Naive thymus-derived CD4-positive, alpha-beta T cell (primary cell): ENCODE results near the gene BEND2. TPM values are rescaled to one million over a fixed set of nuclear protein-coding genes. Genes with fewer than 3 reads are reported as not detected.

Source experiments
- ATAC-seq: fragments of 150-1000 bp; cut with Tn5 transposase; 2 replicates; pipeline ENCODE4 v1.10.0; 2021; ENCODE audit warnings: mild to moderate bottlenecking, moderate library complexity
- CTCF ChIA-PET: fragments of 350-600 bp; sonication (Branson Sonifier 250); formaldehyde crosslinking; loops from one replicate; lab custom pipeline; 2021; ENCODE audit warnings: antibody characterized with exemption; lab: Charles Lee
- POLR2A ChIA-PET: fragments of 350-600 bp; sonication (Branson Sonifier 250); formaldehyde crosslinking; loops from one replicate; lab custom pipeline; 2021; ENCODE audit warnings: antibody characterized with exemption, inconsistent platforms; lab: Charles Lee
- DNase-seq, 9 donors: peaks; one replicate each; pipeline versions ENCODE4 v3.0.0 to v3.0.0-alpha.2; 2020 to 2022; ENCODE audit warnings: mixed read lengths in 1 of 9
- H3K27ac ChIP-seq: one replicate; pipeline ENCODE4 v1.7.0; 2013; ENCODE audit warnings: mild to moderate bottlenecking, low read depth, low read length, moderate library complexity
- H3K27me3 ChIP-seq, 2 donors: one replicate each; pipeline ENCODE4 v1.7.0; 2013; ENCODE audit warnings: low read length in 2 of 2, mild to moderate bottlenecking in 2 of 2, moderate library complexity in 2 of 2; ENCODE audit not compliant: control insufficient read depth in 2 of 2, insufficient read depth in 2 of 2
- H3K36me3 ChIP-seq, 3 experiments: 1 replicate in 2 of 3; 2 replicates in 1 of 3; pipeline ENCODE4 v1.7.0; 2013; ENCODE audit warnings: low read length in 3 of 3, mild to moderate bottlenecking in 3 of 3, moderate library complexity in 1 of 3; ENCODE audit not compliant: insufficient read depth in 3 of 3, control insufficient read depth in 2 of 3
- H3K4me1 ChIP-seq, 2 donors: one replicate each; pipeline ENCODE4 v1.7.0; 2013; ENCODE audit warnings: low read length in 2 of 2, mild to moderate bottlenecking in 2 of 2, moderate library complexity in 1 of 2; ENCODE audit not compliant: control insufficient read depth in 2 of 2, insufficient read depth in 2 of 2
- H3K4me3 ChIP-seq: 2 replicates; pipeline ENCODE4 v1.7.0; 2013; ENCODE audit warnings: mild to moderate bottlenecking, low read length
- H3K9me3 ChIP-seq, 3 experiments: 1 replicate in 2 of 3; 2 replicates in 1 of 3; pipeline ENCODE4 v1.7.0; 2013; ENCODE audit warnings: low read length in 3 of 3; ENCODE audit not compliant: control insufficient read depth in 2 of 3
- H3K27ac Mint-ChIP-seq, 9 donors: one replicate each; pipeline ENCODE4 v1.8.0; 2020 to 2022; ENCODE audit warnings: mixed read lengths in 9 of 9, mild to moderate bottlenecking in 8 of 9, moderate library complexity in 5 of 9, inconsistent platforms in 2 of 9
- H3K27me3 Mint-ChIP-seq, 5 donors: one replicate each; pipeline ENCODE4 v1.8.0; 2021 to 2022; ENCODE audit warnings: mixed read lengths in 5 of 5, mild to moderate bottlenecking in 1 of 5
- H3K36me3 Mint-ChIP-seq, 5 donors: one replicate each; pipeline ENCODE4 v1.8.0; 2020 to 2022; ENCODE audit warnings: mixed read lengths in 5 of 5, mild to moderate bottlenecking in 3 of 5, inconsistent platforms in 1 of 5
- H3K4me1 Mint-ChIP-seq, 7 donors: one replicate each; pipeline ENCODE4 v1.8.0; 2020 to 2022; ENCODE audit warnings: mixed read lengths in 7 of 7, mild to moderate bottlenecking in 3 of 7, inconsistent platforms in 1 of 7
- H3K4me3 Mint-ChIP-seq, 10 donors: one replicate each; pipeline ENCODE4 v1.8.0; 2020 to 2022; ENCODE audit warnings: mild to moderate bottlenecking in 10 of 10, mixed read lengths in 10 of 10, moderate library complexity in 6 of 10, inconsistent platforms in 2 of 10
- H3K9me3 Mint-ChIP-seq, 11 donors: one replicate each; pipeline ENCODE4 v1.8.0; 2020 to 2022; ENCODE audit warnings: mixed read lengths in 11 of 11, mild to moderate bottlenecking in 4 of 11, inconsistent platforms in 1 of 11, moderate library complexity in 1 of 11
- intact Hi-C, 2 donors: fragments of 100-400 bp; cut with micrococcal nuclease; formaldehyde crosslinking; loops; one replicate each; pipeline ENCODE4 v1.15.1; 2023
- polyA plus RNA-seq, 2 donors: library from polyadenylated mRNA; unstranded; fragments of 300-500 nt; fragmentation: Illumina TruSeq; gene quantifications; one replicate each; pipeline ENCODE4 v1.2.3, GENCODE V29; 2021
- total RNA-seq, 6 experiments: library from RNA in 5 of 6; stranded (reverse) in 5 of 6; gene quantifications; 1 replicate in 5 of 6; 2 replicates in 1 of 6; pipeline ENCODE4 v1.2.3 and lab custom pipeline; 2021 to 2026

The BEND2 gene
- total and polyA plus RNA-seq, 7 experiments from 2014 or later, result 0.07 TPM; not detected in 6

GRCh38 chrX:18206657-18207056 is 14.0 kb downstream of the BEND2 start:
- H3K4me3 Mint-ChIP-seq, result no peak overlapping the region

GRCh38 chrX:18203631-18204030 is 17.1 kb downstream of the BEND2 start:
- Mint-ChIP-seq H3K27ac (no peak overlapping the region), H3K4me3 (no peak overlapping the region), H3K27me3 (peaks cover 0 to 2% (median 0%) of the 10 kb centered on the region in 5 donors), H3K9me3 (peaks cover 0 to 5% (median 0%) of the 10 kb centered on the region in 11 donors), H3K36me3 (no peaks in the 10 kb centered on the region), H3K4me1 (no peaks in the 10 kb centered on the region)
- Histone ChIP-seq H3K9me3 (no peaks in the 10 kb centered on the region), H3K27me3 (no peaks in the 10 kb centered on the region), H3K36me3 (no peaks in the 10 kb centered on the region), H3K4me3 (no peak overlapping the region), H3K4me1 (no peaks in the 10 kb centered on the region), H3K27ac (no peak overlapping the region)
- intact Hi-C loops, result no loop called here
- POLR2A ChIA-PET, result no interaction called here
- ATAC-seq (no peak), DNase-seq (no peak)
- CTCF ChIA-PET, result no interaction called here

More at GRCh38 chrX:18206657-18207056, 14.0 kb downstream of the BEND2 start:
- Mint-ChIP-seq H3K27me3 (no peaks in the 10 kb centered on the region), H3K27ac (no peak overlapping the region), H3K36me3 (no peaks in the 10 kb centered on the region), H3K9me3 (peaks cover 0 to 4% (median 0%) of the 10 kb centered on the region in 11 donors), H3K4me1 (no peaks in the 10 kb centered on the region)
- ChIA-PET CTCF (no interaction called here), POLR2A (no interaction called here)
- intact Hi-C loops, result no loop called here
- no peaks in the 10 kb centered on the region for H3K4me1 ChIP-seq
- no peak for DNase-seq
- no peaks in the 10 kb centered on the region for H3K9me3 ChIP-seq
- no peaks in the 10 kb centered on the region for H3K36me3 ChIP-seq
- no peak overlapping the region for H3K4me3 ChIP-seq
- no peak for ATAC-seq
- no peak overlapping the region for H3K27ac ChIP-seq
- H3K27me3 ChIP-seq, result no peaks in the 10 kb centered on the region

GRCh38 chrX:18194688-18195087 is 26.0 kb downstream of the BEND2 start:
- H3K9me3 ChIP-seq, result no peaks in the 10 kb centered on the region
- H3K4me1 Mint-ChIP-seq, result no peaks in the 10 kb centered on the region
- no peak overlapping the region for H3K4me3 Mint-ChIP-seq
- peaks cover 0 to 4% (median 0%) of the 10 kb centered on the region in 5 donors for H3K27me3 Mint-ChIP-seq
- DNase-seq, result no peak
- no peaks in the 10 kb centered on the region for H3K36me3 ChIP-seq
- ATAC-seq, result no peak
- H3K36me3 Mint-ChIP-seq, result no peaks in the 10 kb centered on the region
- H3K4me1 ChIP-seq, result no peaks in the 10 kb centered on the region
- intact Hi-C loops, result no loop called here
- no peaks in the 10 kb centered on the region for H3K27me3 ChIP-seq
- H3K9me3 Mint-ChIP-seq, result peaks cover 0 to 5% (median 0%) of the 10 kb centered on the region in 11 donors
- no peak overlapping the region for H3K4me3 ChIP-seq
- no peak overlapping the region for H3K27ac Mint-ChIP-seq
- H3K27ac ChIP-seq, result no peak overlapping the region
- ChIA-PET POLR2A (no interaction called here), CTCF (no interaction called here)

- H3K27me3 ChIP-seq, result no peaks in the 10 kb centered on the region
- no peaks in the 10 kb centered on the region for H3K4me1 ChIP-seq
- no peaks in the 10 kb centered on the region for H3K9me3 ChIP-seq
- H3K27ac ChIP-seq, result no peak overlapping the region
- no peak for ATAC-seq
- H3K36me3 ChIP-seq, result no peaks in the 10 kb centered on the region
- H3K27me3 Mint-ChIP-seq, result peaks cover 0 to 10% (median 5%) of the 10 kb centered on the region in 5 donors
- DNase-seq, result no peak
- intact Hi-C loops, result no loop called here
- peaks cover 0 to 10% (median 0%) of the 10 kb centered on the region in 11 donors for H3K9me3 Mint-ChIP-seq
- H3K4me1 Mint-ChIP-seq, result peaks cover 0 to 2% (median 0%) of the 10 kb centered on the region in 7 donors
- H3K4me3 Mint-ChIP-seq, result no peak overlapping the region
- POLR2A ChIA-PET, result interaction anchor here (0.6 kb wide), 1 partner anchor 9 kb away, joined by 4 read pairs; no protein-coding TSS in a partner anchor
- no peak overlapping the region for H3K4me3 ChIP-seq
- H3K36me3 Mint-ChIP-seq, result no peaks in the 10 kb centered on the region
- H3K27ac Mint-ChIP-seq, result no peak overlapping the region
- CTCF ChIA-PET, result interaction anchor here (0.7 kb wide), 1 partner anchor 391 kb away, joined by 3 read pairs; no protein-coding TSS in a partner anchor
Observed at GRCh38 chrX:18179446-18179845, 41.2 kb downstream of the BEND2 start.

- H3K27ac Mint-ChIP-seq, result no peak overlapping the region
Observed at GRCh38 chrX:18174971-18175370, 45.7 kb downstream of the BEND2 start.

GRCh38 chrX:18174209-18174608 is 46.5 kb downstream of the BEND2 start:
- Mint-ChIP-seq H3K27me3 (peaks cover 0 to 7% (median 4%) of the 10 kb centered on the region in 5 donors), H3K27ac (no peak overlapping the region), H3K4me3 (no peak overlapping the region), H3K4me1 (peaks cover 0 to 2% (median 0%) of the 10 kb centered on the region in 7 donors), H3K36me3 (no peaks in the 10 kb centered on the region), H3K9me3 (peaks cover 0 to 2% (median 0%) of the 10 kb centered on the region in 11 donors)
- no peak overlapping the region for H3K4me3 ChIP-seq
- no peak for ATAC-seq
- CTCF ChIA-PET, result no interaction called here
- no peaks in the 10 kb centered on the region for H3K9me3 ChIP-seq
- no peaks in the 10 kb centered on the region for H3K27me3 ChIP-seq
- POLR2A ChIA-PET, result no interaction called here
- H3K36me3 ChIP-seq, result no peaks in the 10 kb centered on the region
- H3K27ac ChIP-seq, result no peak overlapping the region
- intact Hi-C loops, result no loop called here
- H3K4me1 ChIP-seq, result no peaks in the 10 kb centered on the region
- DNase-seq, result no peak

More at GRCh38 chrX:18174971-18175370, 45.7 kb downstream of the BEND2 start:
- no peaks in the 10 kb centered on the region for H3K36me3 ChIP-seq
- Mint-ChIP-seq H3K4me1 (peaks cover 0 to 2% (median 0%) of the 10 kb centered on the region in 7 donors), H3K27me3 (peaks cover 0 to 11% (median 7%) of the 10 kb centered on the region in 5 donors), H3K9me3 (peaks cover 0 to 5% (median 0%) of the 10 kb centered on the region in 11 donors), H3K4me3 (no peak overlapping the region), H3K36me3 (no peaks in the 10 kb centered on the region)
- CTCF ChIA-PET, result no interaction called here
- no peaks in the 10 kb centered on the region for H3K27me3 ChIP-seq
- POLR2A ChIA-PET, result no interaction called here
- ATAC-seq (no peak), DNase-seq (no peak)
- intact Hi-C loops, result no loop called here
- H3K27ac ChIP-seq, result no peak overlapping the region
- no peaks in the 10 kb centered on the region for H3K4me1 ChIP-seq
- no peak overlapping the region for H3K4me3 ChIP-seq
- H3K9me3 ChIP-seq, result no peaks in the 10 kb centered on the region
